Embryonic facial prominence (tissue), 1 donor: ENCODE data around the gene PUM1.
"Not testable (repeated sequence)": the region's sequence is repeated elsewhere in the genome, so short reads cannot be mapped to it uniquely, and the experiment has no call there.

Source experiments
- DNase-seq: peaks from one replicate; pipeline ENCODE4 v3.0.0-alpha.2; 2016; ENCODE audit errors: extremely low spot score

The PUM1 gene

DNA sequence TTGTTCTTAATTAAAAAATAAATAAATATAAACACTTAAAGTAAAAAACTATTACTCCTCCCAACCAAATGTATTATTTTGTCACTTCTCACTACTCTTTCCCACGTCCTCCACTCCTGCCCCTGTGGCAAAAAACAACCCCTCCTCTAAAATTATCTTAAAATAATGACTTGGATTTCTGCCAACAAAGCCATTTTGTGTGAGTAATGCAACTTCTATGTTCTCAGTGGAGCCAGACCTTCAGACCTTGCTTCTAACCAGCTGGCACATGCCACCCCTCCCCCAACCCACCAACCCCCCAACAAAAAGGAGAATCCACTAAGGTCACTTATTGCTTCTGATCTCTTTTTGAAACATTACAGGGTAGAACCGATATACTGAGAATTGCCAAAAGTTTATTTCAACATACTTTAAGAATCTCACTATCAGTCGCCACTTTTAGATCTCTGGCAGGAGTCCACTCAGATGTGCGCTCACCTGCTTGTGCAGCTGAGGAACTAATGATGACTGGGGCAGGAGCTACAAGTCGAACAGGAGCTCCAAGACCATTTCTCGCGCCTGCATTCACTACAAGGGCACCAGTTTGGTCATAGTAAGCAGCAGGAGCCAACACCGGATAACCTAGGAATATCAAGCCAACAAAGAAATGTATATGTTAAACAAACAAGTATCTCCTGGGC lies 98.7 kb downstream of the PUM1 start:
- no peak for DNase-seq

DNA sequence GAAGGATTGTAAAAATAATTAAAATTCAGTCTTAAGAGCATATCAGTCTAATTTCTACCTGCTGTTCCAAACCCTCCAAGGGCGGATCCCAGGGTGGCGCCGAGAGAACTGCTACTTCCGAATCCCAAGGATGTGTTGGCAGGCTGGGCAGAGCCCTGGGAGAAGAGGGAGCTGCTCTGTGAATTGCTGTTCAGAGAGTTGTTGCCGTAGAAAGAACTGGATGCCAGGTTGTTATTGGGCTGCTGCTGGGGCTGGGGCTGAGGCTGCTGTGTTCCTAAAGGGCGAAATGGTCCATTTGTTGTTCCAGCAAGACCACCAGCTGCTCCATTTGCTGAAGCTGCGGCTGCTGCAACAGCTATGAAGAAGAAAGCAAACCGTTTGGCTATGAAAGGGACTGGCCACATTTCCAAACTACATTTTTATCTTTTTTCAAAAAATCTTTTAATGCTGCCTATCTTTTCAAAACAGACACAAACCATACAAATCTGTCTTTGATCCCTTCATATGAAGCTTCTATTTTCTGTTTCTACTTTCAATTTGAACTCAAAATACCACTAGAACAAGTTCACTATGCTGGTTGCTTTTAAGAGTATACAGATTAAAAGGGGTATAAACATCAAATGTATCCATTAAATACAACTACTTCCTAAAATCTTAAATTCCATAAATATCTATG lies 99.5 kb downstream of the PUM1 start:
- no peak for DNase-seq

DNA sequence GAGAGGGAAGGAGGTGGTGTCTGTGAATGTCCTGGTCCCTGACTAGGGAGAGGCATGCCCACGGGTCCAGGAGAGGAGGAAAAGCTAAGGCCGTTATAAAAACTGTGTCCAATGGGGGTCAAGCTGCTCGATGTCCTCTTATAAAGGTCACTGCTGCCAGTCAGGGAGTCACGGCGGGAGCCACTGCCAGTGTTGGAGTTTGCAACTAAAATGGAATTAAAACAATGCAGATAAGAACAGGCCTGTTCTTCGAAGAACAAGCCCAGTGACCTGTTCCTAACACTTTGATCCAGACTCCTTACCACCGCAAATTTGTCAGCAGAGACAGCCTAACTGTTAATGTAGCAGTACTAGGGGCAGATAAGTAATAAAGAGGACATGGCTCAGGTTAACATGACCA lies 100.8 kb downstream of the PUM1 start:
- DNase-seq: no peak

DNA sequence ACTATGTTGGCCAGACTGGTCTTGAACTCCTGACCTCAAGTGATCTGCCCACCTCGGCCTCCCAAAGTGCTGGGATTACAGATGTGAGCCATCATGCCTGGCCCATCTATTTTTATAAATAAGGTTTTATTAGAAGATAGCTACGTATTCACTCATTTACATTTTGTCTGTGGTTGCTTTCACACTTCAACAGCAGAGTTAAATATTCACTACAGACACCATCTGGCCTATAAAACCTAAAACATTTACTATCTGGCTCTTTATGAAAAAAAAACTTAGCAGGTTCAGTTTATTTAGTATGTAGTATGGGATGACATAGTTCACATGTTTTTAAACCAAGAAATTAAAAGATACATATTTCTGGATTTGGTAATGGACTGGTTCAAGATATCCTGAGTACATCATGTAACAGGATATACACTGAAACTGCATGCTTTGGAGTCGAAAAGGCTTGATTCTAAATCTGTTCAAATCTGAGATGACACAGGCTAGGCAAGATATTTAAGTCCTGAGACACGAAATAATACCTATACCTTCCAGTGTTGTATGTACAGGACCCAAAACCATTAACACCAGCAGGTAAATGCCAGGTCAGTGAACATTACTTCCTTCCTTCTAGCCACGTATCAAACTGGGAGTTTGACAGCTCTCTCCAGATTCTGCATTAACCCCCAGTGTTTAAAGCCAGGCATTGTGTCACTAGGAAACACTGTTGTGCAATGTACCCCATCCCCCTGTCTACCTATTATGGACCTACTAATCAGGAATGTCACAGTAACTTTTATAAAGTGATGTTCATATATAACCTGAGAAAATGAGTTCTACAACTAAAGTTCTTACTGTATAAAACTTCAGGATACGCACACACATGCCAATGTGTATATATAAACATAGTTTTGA lies 102.7 kb downstream of the PUM1 start:
- no peak for DNase-seq

DNA sequence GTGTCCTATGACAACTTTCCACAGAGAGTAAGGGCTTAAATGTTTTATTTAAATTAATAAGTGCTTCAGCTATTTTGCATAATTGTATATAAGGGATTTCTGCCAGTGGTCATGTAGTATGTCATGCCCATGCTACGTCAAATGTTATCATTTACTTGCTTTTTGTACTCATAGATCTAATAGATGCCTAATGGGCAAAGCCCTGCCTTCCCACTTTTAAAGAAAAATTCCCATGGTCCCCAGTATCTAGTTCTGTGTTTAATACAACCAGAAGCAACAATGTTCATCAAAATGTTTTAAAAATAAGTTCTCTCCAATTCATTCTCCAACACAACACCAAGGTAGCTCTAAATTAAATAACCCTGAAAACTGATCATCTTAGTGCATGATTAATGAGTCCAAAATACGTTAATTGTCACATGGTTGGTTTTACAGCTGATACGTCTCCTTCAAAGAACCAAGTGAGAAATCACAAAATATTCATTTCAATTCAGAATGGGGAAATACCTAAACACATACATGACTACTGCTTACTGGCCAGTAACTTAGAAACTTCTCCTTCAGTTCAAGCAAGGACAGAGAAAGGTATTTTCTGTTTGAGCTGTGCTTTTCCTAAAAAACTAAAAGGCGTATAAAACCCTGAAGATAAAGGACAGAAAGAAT lies 107.8 kb downstream of the PUM1 start:
- no peak for DNase-seq

DNA sequence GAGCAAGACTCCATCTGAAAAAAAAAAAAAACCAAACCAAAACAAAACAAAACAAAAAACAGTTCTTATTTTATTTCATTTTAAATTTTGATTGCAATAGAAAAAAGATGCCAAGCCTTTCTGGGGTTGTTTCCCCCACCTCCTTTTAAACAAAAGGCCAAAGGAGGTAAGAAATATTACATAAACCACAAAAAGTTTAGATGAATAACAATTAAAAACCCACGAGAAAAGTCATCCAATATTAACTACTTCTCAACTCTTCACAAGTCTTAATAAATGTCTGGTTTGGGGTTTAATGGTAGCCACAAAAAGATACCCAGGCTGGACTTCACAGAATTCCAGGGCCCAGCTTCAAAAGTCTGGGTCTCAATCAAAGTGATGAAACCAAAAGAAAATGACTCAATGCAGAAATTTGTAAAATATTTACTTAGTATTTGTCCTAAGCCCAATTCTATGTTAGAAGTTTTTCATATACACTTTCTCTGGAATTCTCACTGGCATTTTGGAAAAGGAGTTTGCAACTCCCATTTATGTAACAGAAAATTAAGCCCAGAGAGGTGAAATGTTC lies 110.0 kb downstream of the PUM1 start:
- no peak for DNase-seq

DNA sequence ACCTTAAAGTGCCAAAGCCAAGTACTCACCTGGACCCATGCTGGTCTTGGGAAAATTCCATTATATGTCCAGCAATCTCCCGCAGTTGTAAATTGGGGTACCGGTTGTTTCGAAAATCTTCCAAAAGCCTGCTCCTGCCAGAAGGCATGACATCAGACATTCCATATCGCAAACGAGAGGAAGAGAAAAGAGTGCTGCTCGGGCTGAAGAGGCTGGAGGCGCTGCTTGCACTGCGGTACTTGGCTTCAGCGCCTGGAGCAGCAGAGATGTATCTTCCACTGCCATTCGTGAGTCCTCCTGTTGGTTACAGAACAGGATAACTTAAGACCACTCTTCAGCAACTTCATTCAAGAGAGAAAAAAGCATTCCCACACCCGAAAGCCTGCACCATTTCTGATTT lies 111.8 kb downstream of the PUM1 start:
- no peak for DNase-seq

DNA sequence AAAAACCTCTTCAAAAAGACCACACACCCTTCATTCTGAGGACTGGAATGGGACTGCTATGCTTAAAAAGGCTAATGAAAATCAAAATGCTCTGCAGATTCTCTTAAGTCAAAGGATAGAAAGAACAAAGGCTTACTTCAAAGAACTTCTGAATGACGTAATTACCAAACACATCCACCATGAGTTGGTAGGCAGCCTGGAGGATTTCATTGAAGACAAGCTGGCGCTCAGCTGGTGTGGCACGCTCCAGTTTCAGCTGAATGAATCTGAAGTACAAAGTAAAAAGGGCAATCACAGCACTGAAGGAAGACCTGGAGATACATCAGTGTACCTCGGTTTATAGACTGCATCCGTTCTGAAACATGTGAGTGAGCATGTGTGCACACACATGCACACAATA lies 113.4 kb downstream of the PUM1 start:
- DNase-seq: no peak

DNA sequence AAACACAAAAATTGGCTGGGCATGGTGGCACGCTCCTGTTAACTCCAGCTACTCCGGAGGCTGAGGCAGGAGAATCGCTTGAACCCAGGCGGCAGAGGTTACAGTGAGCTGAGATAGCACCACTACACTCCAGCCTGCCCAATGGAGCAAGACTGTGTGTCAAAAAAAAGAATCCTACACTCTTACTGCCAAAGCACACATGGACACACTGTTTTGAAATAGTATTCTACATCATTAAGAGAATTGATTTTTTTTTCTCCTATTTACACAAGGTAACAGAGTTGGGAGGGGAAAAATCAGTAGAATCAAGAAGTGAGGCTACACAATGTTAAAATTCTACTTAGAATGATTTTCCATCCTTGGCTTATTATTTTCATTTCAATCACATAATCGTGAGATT lies 114.8 kb downstream of the PUM1 start:
- no peak for DNase-seq

DNA sequence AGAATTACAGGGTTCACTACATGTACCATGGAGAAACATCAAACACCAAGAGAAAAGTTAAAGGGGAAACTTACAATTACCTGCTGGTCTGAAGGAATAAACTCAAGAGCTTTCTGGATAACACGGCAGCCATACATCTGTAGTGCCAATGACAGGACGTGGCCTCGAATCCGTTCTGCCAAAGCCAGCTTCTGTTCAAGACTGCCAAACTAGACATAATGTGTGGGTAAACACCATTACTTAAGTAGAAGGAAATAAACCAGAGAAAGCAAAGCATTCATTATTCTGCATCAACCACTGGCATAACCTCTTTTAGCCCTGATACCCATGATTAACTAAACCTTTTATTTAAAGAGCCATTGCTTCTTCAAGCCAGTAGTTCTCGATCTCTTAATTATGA lies 115.5 kb downstream of the PUM1 start:
- DNase-seq: no peak

DNA sequence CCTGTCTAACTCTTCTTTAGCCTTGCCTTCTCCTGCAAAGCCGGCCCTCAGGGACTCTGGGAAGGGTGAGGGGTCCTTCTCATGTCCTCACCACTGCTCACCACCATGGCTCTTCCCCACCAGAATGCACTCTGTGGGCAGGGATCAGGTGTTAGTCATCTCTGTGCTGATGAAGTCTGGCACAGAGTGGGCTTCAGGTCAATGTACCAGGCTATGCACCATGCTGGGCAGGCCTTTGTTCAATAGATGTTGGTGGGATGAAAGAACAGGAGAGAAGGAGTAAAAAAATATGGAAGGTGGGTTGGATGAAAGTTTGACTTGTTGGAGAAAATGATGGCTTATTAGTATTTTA lies 116.1 kb downstream of the PUM1 start:
- DNase-seq: not testable (repeated sequence)

DNA sequence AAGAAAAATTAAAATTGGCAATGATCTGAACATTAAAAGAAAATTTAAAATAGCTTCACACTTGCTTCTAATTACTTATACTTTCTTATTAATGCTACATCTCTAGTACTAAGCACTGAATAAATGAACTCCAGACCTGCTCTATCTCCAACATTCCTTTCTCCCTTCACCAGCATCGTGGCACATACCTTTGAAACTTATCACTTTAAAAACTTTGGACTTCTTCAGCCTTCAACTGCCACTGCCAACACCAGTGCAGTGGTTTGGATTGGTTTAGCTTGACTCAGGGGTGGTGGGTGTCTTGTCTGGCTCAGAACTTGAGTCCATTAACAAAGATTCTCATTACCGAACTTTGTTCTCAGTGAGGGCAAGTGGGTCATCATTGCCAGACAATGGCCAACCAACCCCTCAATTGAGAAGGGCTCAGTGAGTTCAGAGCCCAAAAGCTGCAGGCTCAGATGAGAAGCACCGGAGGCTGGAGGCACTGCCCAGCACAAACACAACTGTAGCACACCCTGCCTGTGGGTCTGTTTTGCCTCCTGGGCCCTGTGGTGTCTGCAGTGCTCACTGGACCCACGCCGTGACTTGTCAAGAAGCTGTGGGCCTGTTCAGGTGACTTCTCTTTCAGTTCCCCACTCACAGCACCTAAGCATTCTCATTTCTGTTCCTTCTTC lies 116.6 kb downstream of the PUM1 start:
- not testable (repeated sequence) for DNase-seq

DNA sequence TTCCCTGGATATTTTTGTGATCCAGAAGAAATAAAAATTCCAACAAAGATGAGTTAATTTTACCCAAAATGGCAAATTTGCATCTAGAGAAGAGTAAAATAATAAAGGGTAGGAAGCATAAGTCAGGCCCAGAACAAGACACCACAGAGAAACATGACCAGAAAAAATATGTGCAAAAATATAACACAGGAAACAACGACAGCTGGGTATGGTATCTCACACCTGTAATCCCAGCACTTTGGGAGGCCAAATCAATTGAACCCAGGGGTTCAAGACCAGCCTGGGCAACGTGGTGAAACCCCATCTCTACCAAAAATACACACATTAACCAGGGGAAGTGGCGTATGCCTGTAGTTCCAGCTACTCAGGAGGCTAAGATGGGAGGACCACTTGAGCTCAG lies 117.2 kb downstream of the PUM1 start:
- no peak for DNase-seq

DNA sequence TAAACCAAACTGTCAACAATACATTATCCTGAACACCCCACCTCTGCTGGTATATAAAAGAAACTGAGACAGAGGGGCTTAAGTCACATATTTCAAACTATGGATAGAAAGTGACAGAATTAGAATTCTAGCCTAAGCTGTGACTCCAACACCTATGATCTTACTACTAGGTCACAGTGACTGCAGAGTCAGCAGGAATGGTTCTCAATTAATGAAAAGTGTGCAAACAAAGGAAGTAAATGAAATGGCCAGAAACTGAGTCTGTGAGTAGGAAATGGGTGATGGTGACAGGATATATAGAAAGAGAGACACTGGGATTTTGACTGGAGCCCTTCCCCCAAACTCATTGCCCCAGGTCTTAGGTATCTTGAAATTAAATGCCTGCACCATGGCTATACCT lies 118.3 kb downstream of the PUM1 start:
- no peak for DNase-seq

DNA sequence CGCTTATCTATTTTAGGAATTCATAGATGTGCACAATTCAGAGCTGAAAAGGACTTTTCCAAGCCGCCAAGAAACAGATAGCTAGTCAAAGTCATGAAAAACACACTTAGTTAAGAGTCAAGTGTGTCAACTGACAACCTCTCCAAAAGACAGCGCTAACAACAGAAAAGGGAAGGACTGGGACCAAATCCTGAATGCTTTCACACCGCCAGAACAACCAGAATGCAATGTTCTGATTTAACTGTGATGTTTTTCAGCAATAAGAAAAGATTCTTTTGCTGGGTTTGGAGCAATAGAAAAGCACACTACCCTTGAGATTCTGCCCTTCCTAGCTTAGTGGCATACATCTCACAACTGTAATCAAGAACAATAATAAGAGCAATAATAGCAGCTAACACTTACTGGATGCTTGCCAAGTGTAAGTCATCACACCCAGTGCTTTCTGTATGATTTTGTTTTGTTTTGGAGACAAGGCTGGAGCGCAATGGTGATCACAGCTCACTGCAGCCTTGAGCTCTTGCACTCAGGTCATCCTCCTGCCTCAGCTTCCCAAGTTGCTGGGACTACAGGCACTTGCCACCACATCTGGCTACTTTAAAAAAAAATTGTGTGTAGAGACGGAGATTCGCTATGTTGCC lies 123.1 kb downstream of the PUM1 start:
- DNase-seq: no peak

DNA sequence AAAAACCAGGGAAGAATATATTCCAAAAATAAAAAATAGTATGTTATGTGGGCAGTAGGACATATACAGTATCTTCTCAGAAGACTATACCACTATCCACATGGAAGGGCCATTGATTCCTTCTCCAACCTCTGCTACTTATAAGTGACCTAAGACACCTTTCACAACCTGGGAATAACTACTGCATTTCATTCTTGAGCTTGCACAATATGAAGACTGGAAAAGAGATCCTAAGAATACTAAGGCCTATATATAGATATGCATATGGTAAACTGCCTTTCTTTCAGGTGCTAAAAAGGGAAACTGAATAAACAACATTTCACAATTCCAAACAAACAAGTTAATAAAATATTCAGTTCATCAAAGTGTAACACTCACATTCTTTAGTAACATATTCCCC lies 125.0 kb downstream of the PUM1 start:
- DNase-seq: no peak

DNA sequence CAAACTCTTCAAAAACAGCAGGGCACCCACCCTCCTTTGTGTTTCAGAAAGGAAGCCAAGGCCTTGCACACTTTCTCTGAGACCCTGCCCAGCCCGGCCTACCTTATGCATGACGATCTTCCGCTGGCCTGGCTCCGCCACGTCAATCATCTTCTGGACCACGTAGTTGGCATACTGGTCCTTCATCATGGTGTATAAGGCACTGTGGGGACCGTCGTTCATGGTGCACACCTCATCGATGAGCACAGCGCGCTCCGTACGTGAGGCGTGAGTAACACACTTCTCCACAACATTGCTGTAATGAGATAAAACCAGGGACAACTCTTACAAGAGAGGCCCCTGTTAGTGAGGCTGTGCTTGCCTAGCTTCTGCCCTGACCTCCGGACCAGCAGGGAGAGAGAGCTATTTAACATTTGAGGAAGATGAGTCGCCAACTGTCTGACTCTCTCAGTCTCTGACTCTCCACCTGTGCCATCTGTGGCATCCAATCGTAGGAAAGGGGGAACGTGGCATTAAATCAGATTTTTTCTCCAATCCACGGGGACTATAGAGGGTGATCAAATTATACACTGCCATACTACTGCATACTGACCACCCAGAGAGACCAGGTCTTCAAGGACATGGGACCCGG lies 128.9 kb downstream of the PUM1 start:
- DNase-seq: no peak

DNA sequence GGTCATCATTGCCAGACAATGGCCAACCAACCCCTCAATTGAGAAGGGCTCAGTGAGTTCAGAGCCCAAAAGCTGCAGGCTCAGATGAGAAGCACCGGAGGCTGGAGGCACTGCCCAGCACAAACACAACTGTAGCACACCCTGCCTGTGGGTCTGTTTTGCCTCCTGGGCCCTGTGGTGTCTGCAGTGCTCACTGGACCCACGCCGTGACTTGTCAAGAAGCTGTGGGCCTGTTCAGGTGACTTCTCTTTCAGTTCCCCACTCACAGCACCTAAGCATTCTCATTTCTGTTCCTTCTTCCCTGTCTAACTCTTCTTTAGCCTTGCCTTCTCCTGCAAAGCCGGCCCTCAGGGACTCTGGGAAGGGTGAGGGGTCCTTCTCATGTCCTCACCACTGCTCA lies 129.8 kb downstream of the PUM1 start:
- not testable (repeated sequence) for DNase-seq

DNA sequence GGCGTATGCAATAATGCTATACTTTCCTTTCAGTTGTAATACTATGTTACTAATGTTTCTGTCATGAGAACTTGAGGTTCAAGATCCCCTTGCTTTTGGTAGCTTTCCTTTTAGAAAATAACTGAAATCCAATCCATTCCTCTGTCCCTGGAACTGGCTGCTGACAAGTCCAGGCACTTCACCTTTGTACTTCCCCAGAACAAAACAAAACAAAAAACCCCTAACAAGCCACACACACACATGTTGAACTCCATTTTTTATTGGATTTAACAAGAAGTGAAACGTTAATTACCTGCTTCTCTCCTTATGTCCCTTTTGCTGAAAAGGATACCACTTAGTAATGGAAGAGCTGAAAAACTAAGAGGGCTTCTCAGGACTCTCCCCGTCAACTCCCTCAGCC lies 130.9 kb downstream of the PUM1 start:
- no peak for DNase-seq

DNA sequence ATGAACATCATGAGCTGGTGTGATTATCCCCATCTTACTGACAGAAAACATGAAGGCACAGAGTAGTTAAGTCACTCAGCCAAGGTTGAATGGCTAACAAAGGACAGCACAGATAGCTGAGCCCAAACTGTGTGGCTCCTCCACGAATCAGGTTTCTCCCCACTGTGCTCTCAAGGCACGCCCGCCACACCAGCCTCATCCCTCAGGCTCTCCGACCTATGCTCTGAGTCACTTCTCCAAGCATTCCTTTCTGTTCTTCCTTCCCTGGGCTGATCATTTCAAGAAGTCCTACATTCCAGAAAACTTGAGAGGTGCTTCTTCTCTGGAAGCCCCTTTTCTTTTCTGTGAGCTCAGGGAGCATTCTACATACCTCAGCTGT lies 131.7 kb downstream of the PUM1 start:
- DNase-seq: no peak
